GM21529 (cell line): ENCODE data around the gene NOTCH1.

ENCODE experiments used
- ATAC-seq: cut with Tn5 transposase; IDR thresholded peaks from one replicate; pipeline ENCODE4 v1.9.1; 2021; ENCODE audit not compliant: unreplicated experiment

The NOTCH1 gene

GRCh38 chr9:136546697-136547501, 1.1 kb upstream of the NOTCH1 start:
- peak; percentile 3 for ATAC-seq

DNA sequence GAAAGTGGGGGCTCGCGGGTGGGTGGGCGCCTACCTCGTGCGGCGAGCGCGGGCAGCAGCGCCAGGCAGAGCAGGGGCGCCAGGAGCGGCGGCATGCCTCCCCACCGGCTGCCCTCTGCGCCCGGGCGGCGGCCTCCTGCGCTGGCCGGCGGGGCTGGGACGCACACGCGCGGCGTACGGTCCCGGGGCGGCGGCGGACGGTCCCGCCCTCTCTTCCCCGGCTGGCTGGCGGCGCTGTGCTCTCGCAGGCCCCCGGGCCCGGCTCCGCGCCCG, 220 bp downstream of the NOTCH1 start:
- ATAC-seq: no peak

GRCh38 chr9:136544964-136545691, 720 bp downstream of the NOTCH1 start:
- peak; percentile 21 for ATAC-seq

DNA sequence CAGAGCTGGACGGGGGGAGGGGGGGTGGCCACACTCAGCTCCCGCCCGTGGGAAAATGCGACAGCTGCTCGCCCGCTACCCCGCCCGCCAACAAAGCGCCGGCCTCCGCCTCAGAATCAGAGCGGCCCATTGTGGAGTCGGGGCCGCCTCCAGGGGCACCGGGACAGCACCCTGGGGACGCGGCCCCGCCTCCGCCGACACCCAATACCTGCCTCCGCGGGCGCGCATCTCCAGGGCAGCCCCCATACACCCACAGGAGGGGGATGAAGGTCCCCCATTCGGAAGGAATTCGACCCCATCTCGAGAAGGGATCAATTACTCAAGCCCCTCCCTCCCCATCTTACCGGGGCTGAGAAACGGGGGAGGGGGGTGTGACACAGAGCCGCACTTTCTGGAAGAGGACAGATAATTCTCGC, 1.3 kb downstream of the NOTCH1 start:
- ATAC-seq: no peak

DNA sequence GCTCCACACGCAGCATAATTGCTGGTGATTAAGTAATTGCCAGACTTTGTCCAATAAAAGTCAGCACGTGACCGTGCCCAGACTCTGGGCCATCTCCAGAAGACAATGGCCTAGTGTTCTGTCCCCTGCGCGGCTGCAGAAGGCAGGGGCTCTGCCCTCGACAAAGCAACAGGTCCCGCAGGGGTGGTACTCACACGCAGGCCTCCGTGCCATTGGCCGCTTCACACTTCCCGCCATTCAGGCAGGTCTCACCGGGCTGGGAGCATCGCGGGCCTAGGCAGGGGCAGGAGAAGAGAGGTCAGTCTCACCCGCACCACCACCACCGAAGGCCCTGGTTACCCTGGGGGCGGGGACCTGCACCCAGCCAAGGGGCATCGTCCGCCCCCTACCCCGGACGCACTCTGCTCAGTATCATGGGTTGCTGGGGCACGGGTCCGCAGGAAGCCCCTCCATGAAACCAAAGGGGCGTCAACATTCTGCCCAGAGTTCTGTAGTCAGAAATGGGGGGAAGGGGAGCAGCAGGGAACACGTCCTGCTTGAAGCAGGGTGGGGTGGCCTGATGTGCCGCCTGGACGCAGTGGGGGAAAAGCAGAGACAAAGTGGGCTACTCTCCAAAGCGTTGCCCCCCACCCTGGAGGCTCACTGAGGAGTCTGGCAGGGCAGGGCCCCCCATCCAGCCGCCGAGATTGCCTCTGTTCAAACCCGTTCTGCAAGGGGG, 1.9 kb downstream of the NOTCH1 start:
- no peak for ATAC-seq

DNA sequence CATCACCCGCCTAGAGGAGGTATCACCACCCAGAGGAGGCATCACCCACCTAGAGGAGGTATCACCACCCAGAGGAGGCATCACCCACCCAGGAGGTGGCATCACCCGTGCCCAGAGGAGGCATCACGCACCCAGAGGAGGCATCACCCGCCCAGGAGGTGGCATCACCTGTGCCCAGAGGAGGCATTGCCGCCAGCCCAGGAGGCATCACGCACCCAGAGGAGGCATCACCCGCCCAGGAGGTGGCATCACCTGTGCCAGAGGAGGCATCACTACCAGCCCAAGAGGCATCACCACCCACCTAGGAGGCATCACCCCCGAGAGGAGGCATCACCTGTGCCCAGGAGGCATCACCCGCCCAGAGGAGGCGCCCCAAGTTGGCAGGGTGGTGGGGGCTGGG, 2.6 kb downstream of the NOTCH1 start:
- ATAC-seq: no peak

DNA sequence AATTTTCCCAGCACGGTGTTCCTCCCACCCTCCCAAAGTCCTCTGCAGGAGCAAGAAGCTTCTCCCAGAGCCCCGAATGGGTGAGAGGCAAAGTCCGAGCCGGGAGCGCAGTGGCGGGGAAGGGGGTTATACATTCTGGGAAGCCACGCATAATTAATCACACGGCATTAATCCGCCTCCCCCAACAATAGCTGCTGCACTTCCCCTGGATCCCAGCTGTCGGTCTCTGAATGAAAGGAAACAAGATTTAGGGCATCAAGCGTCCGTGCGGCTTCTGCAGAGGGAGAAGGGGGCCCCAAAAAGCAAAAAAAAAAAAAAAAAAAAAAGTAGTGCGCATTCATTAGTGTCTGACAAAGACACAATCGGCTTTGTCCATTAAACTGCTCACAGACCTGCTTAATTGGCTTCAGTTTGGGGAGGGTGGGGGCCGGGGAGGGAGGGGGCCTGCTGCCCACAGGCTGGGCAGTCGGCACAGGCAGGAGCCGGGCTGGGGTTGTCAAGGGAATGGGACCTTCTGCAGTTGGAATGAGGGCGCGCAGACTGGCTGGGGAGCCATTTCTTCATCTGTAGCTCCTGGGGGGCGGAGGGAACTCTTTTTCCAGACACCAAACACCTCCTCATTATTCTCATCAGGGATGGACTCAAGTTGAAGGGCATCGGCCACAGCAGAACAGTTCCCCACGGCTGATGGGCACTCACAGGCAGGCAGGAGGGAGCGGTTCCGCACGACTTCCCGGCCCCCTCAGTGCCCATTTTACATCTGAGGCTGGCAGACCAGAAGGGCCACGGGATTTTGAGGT, 3.4 kb downstream of the NOTCH1 start:
- no peak for ATAC-seq

DNA sequence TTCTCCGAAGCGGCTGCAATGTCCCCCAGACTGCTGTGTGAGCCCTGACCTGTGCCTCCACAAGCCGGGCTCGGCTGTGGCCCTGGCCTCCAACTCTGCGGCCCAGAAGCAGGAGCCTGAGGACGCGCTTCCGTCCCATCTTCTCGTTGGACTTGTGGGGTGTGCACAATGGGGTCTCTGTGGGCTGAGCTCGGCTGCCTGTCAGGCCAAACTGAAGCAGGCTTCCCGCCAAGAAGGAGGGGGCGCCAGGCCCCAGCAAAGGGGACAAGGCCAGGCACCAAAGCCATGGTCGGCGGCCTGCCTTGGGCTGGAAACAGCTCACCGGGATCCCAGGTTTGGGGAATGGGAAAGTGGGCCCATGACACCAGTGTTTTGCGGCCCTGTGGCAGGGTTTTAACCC, 4.1 kb downstream of the NOTCH1 start:
- ATAC-seq: no peak

GRCh38 chr9:136541179-136541578, 4.7 kb downstream of the NOTCH1 start:
- no peak for ATAC-seq

GRCh38 chr9:136539427-136540421, 6.1 kb downstream of the NOTCH1 start:
- ATAC-seq: peak; percentile 65

DNA sequence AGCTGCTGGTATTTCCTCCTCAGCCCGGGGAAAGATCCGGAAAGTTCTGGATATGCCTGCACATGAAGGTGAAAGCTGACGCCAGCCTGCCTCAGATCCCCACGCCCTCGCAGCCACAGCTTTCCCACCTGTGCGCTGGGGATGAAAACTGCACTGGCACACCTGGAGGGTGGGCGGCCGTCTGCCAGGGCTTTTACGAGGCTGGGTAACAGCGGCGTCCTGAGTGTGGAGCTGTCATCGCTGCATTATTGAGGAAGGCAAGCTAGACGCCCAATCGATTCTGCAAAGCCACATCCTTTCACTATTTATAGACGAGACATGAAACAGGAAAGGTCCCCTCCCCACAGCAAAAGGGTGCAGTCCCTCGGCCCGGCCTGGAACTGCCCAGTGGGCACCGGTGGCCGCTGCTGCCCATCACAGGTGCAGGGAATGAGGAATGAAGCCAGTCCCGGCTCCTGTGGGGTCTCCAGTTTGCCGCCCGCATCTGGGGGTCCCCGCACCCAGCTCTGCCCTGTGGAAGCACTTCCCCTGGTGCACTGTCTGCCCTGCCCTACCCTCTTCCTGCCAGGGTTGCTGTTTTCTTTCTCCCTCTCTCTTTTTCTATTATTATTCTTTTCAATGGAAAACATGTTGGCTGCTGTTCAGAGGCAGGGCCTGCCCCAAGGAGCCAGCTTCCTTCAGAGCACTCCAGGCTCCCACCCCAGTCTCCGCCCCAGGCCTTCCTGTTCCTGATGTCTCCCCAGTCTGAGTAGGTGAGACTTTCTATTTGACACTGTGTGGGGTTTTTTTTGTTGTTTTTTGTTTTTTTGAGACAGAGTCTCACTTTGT, 7.0 kb downstream of the NOTCH1 start:
- peak; percentile 33 for ATAC-seq

DNA sequence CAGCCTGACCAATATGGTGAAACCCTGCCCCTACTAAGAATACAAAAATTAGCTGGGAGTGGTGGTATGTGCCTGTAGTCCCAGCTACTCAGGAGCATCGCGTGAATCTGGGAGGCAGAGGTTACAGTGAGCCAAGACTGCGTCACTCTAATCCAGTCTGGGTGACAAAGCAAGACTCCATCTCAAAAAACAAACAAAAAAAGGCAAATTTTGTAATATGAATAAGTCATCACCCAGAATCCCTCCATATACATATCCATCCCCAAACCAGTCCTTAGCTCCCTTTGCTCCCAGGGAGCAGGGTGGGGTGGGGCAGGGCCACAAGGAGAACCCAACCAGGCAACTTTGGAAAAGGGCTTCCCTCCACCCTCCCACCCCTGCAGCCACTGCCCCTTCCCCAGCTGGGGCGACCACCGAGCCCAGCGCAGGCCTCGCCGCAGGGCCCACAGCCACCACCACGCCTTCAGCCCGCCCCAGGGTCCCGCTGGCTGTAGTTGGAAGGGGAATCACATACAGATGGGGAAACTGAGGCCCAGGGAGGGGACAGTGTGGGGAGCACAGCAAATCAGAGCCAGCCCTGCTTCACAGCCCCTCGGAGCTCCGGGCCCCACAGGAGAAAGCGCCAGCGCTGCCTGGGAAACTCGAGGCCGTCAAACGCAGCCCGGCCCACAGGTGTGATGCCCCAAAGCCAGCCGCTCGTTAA, 7.8 kb downstream of the NOTCH1 start:
- ATAC-seq: no peak

DNA sequence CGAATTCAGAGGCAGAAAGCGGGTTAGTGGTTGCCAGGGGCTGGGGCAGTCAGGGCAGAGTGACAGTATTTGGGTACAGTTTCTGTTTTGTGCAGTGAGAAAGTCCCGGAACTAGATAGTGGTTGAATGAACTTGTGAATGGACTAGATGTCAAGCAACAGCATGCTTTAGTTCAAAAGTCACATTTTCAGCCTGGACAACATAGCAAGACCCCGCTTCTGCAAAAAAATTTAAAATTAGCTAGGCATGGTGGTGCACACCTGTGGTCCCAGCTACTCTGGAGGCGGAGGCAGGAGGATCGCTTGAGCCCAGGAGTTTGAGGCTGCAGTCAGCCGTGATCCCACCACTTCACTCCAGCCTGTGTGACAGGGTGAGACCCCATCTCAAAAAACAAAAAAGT, 8.4 kb downstream of the NOTCH1 start:
- no peak for ATAC-seq

- no peak for ATAC-seq
Measured at GRCh38 chr9:136536721-136537241, 9.1 kb downstream of the NOTCH1 start.

DNA sequence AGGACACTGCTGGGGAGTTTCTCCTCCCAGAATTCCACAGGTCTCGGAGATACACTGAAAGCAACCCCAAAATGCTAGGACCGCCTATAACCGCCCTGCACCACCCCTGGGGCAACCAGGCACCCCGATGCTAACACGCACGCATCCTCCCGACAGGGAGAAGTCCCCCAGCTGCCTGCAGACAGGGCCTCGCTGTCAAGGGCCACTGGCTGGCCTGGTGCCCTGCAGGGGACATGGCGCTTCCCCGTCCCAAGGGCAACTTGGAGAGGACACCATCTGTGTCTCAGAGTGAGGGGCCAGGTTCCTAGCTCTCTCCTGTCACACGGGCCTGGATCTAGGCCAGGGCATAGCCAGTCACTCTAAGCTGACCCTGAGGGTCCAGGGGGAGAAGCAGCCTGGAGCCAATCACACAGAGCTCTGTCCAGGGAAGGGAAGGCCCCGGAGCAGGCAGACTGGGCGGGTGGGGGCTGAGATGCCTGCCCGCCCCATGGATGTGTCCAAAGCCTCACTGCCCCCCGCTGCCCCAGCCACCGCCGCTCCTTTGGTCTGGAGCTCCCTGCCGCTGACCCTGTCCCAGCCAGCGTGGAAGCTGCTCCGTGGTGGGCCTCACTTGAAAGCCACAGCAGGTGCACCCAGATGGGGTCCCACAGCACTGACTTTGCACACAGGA, 9.7 kb downstream of the NOTCH1 start:
- no peak for ATAC-seq

DNA sequence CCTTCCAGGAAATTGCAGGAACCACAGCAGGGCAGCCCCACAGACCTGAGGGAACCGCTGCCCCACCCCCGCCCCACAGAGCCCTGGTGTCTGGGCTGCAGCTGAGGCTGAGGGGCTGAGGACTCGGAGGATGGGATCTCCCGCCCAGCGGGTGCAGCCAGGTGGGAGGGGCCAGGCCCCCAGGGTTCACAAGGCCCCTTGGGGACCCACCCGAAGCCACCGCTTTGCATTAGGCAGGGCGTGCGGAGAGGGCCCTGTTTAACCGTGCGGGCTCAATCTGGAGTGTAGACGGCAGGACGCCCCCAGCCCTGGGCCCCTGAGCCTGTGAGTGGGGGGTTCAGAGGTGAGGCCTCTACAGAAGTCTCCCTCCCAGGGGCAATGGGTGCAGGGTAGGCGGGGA, 10.8 kb downstream of the NOTCH1 start:
- ATAC-seq: no peak

DNA sequence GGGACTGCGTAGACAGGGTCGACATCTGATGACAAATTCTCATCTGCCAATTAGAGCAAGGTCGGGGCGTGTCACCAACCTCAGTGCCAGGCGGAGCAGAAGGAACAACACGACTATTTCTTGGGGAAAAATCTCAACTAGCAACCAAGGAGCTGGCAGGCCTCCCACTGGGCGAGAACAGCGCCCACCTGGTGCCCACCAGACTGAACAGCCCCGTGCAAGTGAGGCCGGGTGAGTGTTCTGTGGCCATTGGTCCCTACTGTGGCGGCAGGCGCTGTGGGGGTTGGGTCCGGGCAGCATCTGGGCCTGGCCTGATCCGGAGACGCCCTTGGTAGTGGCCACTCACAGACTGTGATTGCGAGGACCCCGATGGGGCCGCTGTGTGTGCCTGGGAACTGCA, 11.5 kb downstream of the NOTCH1 start:
- no peak for ATAC-seq

DNA sequence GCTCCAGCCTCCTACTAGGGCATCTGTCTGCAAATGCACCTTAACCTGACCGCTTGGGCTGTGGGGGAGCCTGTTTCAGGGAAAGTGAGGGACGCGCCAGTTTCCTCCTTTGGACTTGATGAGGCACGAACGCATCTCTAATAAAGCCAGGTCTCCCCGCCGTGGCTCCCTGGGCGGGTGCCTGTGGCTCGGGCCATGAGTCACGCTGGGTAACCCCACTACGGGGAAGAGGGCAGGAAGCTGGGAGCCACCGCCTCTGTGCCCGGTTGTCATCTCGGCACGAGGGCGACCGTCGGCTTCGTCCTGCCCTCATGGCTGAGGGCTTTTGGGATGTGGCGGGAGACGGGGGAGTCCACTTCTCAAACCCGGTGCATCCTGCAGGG, 12.1 kb downstream of the NOTCH1 start:
- ATAC-seq: no peak
